Measurements from ENCODE around the gene EFHC1.

Gene EFHC1

DNA sequence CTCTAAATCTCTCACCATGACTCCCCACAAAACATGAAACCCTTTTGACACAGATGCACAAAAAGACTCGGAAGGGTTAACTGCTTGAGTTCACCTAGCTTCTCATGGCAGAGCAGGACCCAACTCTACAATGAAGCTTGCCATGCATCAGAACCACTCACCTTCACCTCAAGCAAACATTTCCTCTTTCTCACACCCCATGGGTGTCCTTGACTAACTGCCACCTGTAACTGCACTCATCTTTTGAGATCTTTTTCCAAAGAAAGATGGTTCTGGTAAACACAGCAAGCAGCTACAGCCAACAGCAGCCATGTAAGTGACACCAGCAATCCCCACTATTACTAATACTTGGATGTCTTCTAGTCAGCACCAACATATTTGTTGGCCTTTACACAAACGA is 76.5 kb downstream of the EFHC1 start:
- Histone ChIP-seq H3K27ac (ENCODE audit: low read length) (peak overlapping the region; percentile 96; the same call in 1 of the 2 replicates), H2AFZ (ENCODE audit: low read length) (no peak overlapping the region), H3K27me3 (replicated peaks; ENCODE audit: insufficient read depth, low read length) (no peaks in the 10 kb centered on the region), H3K4me2 (ENCODE audit: low read depth, low read length) (no peak overlapping the region), H3F3A (ENCODE audit: insufficient read depth, low read length) (peaks cover 68% of the 10 kb centered on the region), H4K20me1 (ENCODE audit: insufficient read depth, low read length) (no peaks in the 10 kb centered on the region), H3K9ac (ENCODE audit: low read length) (no peak overlapping the region), H3K4me3 (ENCODE audit: low read length) (no peak overlapping the region), H3K9me2 (replicated peaks; ENCODE audit: insufficient read depth, low read length) (no peaks in the 10 kb centered on the region), H3K4me1 (ENCODE audit: low read length) (peaks cover 65% of the 10 kb centered on the region), H3K9me3 (replicated peaks; ENCODE audit: insufficient read depth, low read length) (no peaks in the 10 kb centered on the region), H3K79me2 (ENCODE audit: low read length) (peaks cover 7% of the 10 kb centered on the region; the same call in 1 of the 2 replicates), H3K36me3 (replicated peaks; ENCODE audit: insufficient read depth, low read length) (no peaks in the 10 kb centered on the region)
- no peak for DNase-seq
- no peak for TF ChIP-seq EZH2phosphoT487 (IDR thresholded peaks at IDR 0.05; ENCODE audit: low read length)
- TF ChIP-seq, protein P1, sequence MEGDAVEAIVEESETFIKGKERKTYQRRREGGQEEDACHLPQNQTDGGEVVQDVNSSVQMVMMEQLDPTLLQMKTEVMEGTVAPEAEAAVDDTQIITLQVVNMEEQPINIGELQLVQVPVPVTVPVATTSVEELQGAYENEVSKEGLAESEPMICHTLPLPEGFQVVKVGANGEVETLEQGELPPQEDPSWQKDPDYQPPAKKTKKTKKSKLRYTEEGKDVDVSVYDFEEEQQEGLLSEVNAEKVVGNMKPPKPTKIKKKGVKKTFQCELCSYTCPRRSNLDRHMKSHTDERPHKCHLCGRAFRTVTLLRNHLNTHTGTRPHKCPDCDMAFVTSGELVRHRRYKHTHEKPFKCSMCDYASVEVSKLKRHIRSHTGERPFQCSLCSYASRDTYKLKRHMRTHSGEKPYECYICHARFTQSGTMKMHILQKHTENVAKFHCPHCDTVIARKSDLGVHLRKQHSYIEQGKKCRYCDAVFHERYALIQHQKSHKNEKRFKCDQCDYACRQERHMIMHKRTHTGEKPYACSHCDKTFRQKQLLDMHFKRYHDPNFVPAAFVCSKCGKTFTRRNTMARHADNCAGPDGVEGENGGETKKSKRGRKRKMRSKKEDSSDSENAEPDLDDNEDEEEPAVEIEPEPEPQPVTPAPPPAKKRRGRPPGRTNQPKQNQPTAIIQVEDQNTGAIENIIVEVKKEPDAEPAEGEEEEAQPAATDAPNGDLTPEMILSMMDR (IDR thresholded peaks at IDR 0.05; ENCODE audit: low read length) = no peak

DNA sequence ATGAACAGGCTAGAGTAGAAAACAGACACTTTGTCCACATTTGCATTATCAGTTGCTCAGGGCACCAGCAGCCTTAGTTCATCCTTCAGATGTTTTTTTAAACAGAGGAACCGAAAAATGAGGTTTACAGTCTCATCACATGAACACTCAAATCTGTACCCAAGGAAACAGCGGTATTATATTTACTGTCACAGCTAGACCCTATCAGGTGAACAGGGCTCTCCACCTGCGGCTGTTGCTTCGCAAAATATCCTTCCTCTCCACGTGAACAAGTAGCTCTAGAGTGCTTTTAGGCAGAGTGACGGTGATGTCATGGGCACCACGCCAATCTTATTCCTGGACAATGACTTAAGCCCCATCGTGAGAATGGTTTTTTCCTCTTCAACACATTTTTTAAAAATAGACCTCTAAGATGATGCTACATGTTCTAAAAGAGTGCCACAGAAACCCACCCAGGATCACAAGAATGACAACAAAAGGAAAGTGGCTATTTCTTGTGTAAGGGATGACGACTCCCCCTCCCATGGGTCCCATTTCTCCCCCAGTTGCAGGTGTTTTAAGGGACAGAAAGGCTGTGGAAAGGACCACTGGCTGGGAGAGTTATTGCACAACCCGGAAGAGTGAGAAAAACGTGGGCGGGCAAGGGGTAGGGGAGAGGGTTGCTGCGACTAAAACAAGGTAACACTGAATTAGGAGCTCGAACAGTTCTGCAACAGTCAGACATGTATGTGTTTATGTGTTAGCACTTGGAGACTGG is 77.7 kb downstream of the EFHC1 start:
- Histone ChIP-seq H3K27ac (ENCODE audit: low read length) (peak overlapping the region; percentile 96), H2AFZ (ENCODE audit: low read length) (no peak overlapping the region), H3K36me3 (replicated peaks; ENCODE audit: insufficient read depth, low read length) (0 out of 2 replicates have a peak, but pooled peaks cover 8% of the 10 kb centered on the region), H3K9me3 (replicated peaks; ENCODE audit: insufficient read depth, low read length) (no peaks in the 10 kb centered on the region), H3K4me3 (ENCODE audit: low read length) (peak overlapping the region; percentile 34), H3K27me3 (replicated peaks; ENCODE audit: insufficient read depth, low read length) (no peaks in the 10 kb centered on the region), H3F3A (ENCODE audit: insufficient read depth, low read length) (peaks cover 78% of the 10 kb centered on the region), H4K20me1 (ENCODE audit: insufficient read depth, low read length) (no peaks in the 10 kb centered on the region), H3K4me1 (ENCODE audit: low read length) (peaks cover 76% of the 10 kb centered on the region), H3K79me2 (ENCODE audit: low read length) (peaks cover 17% of the 10 kb centered on the region), H3K4me2 (ENCODE audit: low read depth, low read length) (peak overlapping the region; percentile 70), H3K9me2 (replicated peaks; ENCODE audit: insufficient read depth, low read length) (no peaks in the 10 kb centered on the region), H3K9ac (ENCODE audit: low read length) (peak overlapping the region; percentile 81)
- TF ChIP-seq EZH2phosphoT487 (IDR thresholded peaks at IDR 0.05; ENCODE audit: low read length) (no peak), EZH2 (optimal IDR thresholded peaks at IDR 0.05; ENCODE audit: low read depth, low read length) (no peak)
- TF ChIP-seq, protein P1 (IDR thresholded peaks at IDR 0.05; ENCODE audit: low read length) = no peak
- peak; percentile 91 for DNase-seq

DNA sequence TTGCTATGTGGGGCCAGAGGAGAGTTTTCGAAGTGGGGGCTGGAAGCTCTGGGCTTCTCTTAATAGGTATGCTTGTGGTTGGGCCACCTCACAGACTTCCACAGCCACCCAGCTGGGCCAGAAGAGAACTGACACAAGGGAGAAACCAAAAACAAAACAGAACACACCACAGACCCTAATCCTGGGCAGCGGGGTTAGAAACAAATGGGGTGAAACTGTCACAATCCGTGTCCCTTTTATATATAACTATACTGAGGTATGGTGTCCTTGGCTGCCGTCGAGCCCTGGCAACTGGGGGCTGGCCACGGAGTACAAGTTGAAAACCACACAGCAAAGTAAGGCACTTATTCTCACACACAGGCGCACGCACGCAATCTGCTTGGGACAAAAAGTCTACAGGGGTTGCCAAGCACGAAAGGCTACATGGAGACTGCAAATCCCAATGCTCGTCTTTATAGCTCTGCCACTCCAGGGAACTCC is 78.4 kb downstream of the EFHC1 start:
- H3K27me3 ChIP-seq (replicated peaks; ENCODE audit: insufficient read depth, low read length) = no peaks in the 10 kb centered on the region
- peak overlapping the region; percentile 81 for H3K9ac ChIP-seq (ENCODE audit: low read length)
- no peak for TF ChIP-seq EZH2 (optimal IDR thresholded peaks at IDR 0.05; ENCODE audit: low read depth, low read length)
- TF ChIP-seq, protein P1 (IDR thresholded peaks at IDR 0.05; ENCODE audit: low read length) = no peak
- TF ChIP-seq EZH2phosphoT487 (IDR thresholded peaks at IDR 0.05; ENCODE audit: low read length) = no peak
- peaks cover 23% of the 10 kb centered on the region for H3K79me2 ChIP-seq (ENCODE audit: low read length)
- no peaks in the 10 kb centered on the region for H3K9me3 ChIP-seq (replicated peaks; ENCODE audit: insufficient read depth, low read length)
- DNase-seq = peak; percentile 85
- H3K27ac ChIP-seq (ENCODE audit: low read length) = peak overlapping the region; percentile 96
- peak overlapping the region; percentile 34 for H3K4me3 ChIP-seq (ENCODE audit: low read length)
- H4K20me1 ChIP-seq (ENCODE audit: insufficient read depth, low read length) = no peaks in the 10 kb centered on the region
- H3K4me2 ChIP-seq (ENCODE audit: low read depth, low read length) = peak overlapping the region; percentile 70
- H3F3A ChIP-seq (ENCODE audit: insufficient read depth, low read length) = peaks cover 79% of the 10 kb centered on the region
- no peak overlapping the region for H2AFZ ChIP-seq (ENCODE audit: low read length)
- peaks cover 79% of the 10 kb centered on the region for H3K4me1 ChIP-seq (ENCODE audit: low read length)
- no peaks in the 10 kb centered on the region for H3K9me2 ChIP-seq (replicated peaks; ENCODE audit: insufficient read depth, low read length)
- H3K36me3 ChIP-seq (replicated peaks; ENCODE audit: insufficient read depth, low read length) = 0 out of 2 replicates have a peak, but pooled peaks cover 12% of the 10 kb centered on the region
